Measurements from ENCODE around the gene SLX9.

GRCh38 chr21:44916965-44917364 lies 22.9 kb upstream of the SLX9 start:
- TF ChIP-seq CTCF (IDR thresholded peaks at IDR 0.05; ENCODE audit: borderline replicate concordance, extremely low read depth, low read length, poor library complexity, severe bottlenecking) (no peak), EZH2 (IDR thresholded peaks at IDR 0.05; ENCODE audit: borderline replicate concordance, low read depth, low read length, severe bottlenecking) (no peak)

All from DND-41 (cell line).